ENCODE data around the gene CLCNKB.
"Not testable (repeated sequence)": the region's sequence is repeated elsewhere in the genome, so short reads cannot be mapped to it uniquely, and the experiment has no call there.

CLCNKB gene

DNA sequence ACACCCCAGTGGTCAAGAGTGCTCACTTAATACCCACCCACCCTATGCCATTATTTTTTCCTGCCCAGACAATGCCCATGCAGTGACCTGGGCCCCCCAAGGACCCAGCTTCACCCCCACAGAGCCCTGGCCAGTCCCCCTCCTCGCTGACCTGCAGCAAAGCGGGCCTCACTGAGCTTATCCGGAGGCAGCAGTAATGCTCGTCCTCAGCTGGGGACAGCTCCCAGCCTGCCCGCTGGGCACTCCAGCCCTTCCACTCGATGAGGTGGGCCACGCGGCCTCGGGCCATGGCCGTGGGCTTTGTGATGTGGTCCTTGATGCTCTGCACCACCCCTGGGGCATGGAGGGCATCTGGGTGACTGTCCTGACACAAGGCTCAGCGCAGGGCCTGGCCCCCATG lies 7.1 kb upstream of the CLCNKB start:
- DNase-seq: not testable (repeated sequence)

DNA sequence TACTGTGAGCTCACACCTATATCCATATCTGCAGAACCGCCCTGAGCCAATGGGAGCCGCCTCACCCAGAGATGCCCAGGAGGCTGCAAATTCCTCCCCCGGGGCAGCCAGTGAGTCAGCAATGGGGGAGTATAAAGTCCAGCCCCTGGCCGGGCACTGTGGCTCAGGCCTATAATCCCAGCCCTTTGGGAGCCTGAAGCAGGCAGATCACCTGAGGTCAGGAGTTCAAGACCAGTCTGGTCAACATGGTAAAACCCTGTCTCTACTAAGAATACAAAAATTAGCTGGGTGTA lies 5.0 kb upstream of the CLCNKB start:
- DNase-seq: no peak

DNA sequence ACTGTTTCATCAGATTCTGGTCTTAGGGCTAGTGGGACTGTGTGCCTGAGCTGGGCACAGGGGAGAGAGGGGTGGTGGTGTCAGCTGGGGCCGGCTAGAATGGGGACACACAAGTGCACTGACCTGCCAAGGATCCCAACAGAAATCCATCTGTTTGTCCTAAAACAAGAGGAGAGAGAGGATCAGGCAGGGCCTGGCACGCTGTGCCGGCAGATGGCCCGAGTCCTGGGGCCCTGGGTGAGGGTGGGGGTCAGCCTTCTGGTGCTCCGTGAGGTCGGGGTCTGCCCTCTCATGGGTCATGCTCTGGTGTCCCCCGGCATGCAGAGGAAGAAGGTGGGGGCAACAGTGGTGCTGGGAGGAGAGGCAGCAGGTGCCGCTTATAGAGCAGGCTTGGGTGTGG lies 3.7 kb upstream of the CLCNKB start:
- not testable (repeated sequence) for DNase-seq

DNA sequence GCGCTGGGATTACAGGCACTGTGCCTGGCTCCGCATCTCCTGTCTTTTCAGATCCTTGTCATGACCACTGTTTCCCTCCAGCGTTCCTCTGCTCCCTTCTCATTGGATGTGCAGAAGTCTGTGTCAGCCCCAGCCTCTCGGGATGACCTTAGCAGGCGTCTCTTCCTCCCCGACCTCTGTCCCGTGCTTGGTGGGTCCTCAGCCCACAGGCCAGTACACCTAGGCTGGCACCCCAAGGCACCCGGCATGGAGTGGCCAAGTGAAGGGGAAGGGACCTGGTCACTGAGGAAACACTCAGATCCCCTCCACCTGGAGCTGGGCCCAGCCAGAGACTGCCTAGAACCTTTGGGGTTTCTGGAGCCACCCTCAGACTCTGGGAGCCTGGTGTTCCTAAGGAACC lies 2.4 kb upstream of the CLCNKB start:
- DNase-seq: no peak

DNA sequence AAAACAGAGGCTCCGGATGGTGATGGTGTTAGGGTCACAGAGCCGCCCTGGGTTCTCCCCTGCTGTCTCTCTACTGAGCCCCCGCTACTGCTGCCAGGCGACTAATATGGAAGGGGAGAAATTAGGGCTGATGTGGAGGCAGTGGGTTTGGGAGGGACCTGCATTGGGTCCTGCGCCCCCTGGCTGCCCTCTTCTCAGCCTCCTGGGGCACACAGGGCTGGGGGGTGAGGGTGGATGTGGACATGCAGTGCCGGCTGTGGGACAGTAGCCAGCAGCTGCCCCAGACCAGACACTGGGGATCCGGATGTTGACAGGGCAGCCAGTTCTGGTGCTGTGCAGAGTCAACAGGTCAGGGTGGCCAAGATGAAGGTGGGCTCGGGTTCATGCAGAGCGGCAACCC lies 1.5 kb upstream of the CLCNKB start:
- no peak for DNase-seq

DNA sequence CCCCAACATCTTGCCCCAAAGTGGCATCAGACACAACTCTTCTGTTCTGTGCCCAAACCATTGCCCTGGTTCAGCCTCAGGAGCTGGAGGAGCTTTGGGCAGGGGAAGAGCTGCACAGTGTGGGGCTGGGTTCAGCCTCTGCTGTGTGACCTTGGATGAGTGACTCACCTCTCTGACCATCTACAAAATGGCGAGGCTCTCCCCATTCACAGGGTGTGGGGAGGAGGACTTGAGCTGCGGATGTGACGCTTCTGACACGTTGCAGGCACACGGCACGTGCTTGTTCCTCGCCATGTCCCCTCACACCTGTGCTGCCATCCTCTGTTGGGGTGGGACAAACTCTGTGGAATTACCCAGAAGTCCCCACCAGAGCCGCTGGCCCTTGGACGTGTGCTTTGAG lies 928 bp upstream of the CLCNKB start:
- not testable (repeated sequence) for DNase-seq

DNA sequence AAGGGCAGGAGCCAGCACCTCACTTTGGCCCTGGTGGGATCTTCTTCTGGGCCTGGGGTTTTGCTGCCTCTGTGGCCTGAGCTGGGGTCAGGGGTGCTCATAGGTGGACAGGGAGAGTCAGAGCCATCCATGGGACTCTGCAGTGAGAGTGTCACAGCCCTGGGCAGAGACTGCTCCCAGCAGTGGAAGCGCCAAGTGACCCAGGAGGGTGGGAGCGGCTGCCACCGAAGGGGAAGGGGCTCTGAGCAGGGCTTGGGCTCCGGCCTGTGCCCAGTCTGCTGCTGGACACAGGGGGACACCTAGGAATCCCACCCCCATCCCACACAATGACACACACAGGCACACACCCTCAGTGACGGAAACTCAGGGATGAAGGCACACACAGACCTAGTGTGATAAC lies 368 bp downstream of the CLCNKB start:
- no peak for DNase-seq

DNA sequence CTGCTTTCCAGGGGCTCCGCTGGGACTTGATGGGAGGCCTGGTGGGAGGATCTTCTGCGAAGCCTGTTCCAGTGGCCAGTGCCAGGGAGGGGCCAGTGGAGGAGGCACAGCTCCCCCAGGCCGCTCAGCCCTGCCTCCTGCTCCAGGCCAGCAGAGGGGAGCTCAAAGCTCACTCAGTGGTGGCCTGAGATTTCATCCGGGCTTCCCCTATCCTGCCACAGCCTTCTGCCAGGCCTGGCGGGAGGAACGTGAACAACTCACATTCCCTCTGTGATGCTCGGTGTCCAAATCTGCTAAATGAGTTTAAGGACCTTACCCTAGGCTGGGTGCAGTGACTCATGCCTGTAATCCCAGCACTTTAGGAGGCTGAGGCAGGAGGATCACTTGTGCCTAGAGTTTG lies 3.3 kb downstream of the CLCNKB start:
- no peak for DNase-seq

DNA sequence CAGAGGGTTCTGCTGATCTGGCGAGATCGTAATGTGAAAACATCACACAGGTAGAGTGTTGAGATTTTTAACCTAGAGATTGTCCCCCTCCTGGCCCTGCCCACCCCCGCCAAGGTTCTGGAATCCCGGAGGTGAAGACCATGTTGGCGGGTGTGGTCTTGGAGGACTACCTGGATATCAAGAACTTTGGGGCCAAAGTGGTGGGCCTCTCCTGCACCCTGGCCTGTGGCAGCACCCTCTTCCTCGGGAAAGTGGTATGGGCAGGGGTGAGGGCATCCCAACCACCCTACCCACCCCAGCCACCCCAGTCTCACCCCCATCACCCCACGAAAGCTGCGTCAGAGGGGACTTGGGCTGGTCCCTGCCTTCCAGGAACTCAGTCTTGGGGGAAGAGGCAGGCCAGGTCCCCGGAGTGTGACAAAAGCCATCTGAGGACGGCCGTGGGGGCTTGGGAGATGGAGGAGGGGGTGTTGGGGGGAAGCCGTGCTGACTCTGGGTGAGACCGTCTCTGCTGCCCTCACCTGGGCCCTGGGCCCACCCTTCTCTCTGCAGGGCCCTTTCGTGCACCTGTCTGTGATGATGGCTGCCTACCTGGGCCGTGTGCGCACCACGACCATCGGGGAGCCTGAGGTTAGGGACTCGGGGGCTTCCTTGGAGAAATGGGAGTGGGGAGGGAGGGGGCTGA lies 4.4 kb downstream of the CLCNKB start:
- DNase-seq: no peak

DNA sequence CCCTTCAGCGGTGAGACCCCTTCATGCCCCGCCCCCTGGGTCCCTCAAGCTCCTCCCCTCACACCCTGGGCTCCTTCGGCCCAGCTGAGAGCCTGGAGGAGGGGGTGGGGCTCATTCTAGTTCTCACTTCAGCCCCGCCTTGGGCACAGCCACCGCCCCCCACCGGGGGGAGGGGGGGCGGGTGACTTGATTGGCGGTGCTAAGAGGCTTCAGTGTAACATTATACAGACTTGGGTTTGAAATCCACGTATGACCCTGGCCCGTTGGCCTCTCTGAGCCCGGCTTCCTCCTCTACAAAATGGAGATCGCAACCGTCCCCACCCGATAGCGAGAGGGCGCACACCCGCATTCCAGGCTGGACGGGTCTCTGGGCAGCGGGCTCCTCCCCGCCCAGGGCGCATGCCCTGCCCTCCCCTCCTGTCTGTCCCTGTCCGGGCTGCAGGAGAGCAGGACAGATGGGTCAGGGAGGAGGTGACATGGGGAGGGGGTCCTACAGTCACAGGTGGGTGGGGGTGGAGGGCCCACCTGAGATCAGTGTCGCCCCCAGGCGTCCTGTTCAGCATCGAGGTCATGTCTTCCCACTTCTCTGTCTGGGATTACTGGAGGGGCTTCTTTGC lies 5.1 kb downstream of the CLCNKB start:
- no peak for DNase-seq

DNA sequence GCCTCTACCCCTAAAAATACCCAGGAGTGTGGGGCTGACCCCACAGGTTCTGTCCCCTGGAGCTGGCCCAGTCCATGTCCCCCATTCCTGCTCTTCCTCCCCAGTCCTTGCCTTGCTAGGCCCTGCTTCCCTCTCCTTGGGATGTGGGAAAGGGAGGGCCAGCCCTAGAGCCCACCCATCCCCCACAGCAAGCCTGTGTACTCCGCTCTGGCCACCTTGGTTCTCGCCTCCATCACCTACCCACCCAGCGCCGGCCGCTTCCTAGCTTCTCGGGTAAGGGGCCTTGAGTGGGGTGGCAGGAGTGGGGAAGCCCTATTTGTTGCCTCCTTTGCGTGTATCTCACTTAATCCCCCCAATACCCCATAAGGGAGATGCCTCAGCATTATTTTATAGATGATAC lies 6.7 kb downstream of the CLCNKB start:
- DNase-seq: no peak

DNA sequence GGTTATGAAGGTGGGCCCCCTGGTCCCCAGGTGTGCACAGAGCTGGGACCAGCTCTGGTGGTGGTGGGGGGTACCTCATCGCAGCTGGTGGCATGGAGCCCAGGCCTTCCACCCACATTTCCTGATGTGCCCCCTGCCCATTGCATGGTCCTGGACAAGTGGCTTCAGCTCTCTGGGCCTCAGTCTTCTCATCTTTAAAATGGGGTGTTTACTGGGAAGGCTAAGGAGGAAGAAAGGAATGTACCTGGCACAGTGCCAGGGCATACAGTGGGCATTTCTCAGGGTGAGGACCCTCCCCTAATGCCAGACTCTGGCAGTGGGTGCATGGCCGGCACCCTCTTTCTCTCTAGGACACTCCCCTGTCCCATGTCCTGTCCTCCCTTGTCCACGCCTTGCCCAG lies 7.5 kb downstream of the CLCNKB start:
- no peak for DNase-seq

DNA sequence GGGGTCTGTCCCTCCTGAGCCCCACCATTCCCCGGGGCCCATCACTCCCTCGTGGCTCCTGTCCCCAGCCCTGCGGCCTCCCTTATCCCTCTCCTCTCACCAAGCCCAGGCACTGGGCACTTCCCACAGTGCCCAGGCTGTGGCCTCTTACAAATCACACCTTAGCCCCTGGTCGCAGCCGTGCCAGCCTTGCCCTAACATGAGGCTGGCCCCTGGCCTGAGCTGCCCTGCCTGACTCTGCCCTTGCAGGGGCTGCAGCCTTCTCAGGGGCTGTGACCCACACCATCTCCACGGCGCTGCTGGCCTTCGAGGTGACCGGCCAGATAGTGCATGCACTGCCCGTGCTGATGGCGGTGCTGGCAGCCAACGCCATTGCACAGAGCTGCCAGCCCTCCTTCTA lies 8.4 kb downstream of the CLCNKB start:
- not testable (repeated sequence) for DNase-seq

DNA sequence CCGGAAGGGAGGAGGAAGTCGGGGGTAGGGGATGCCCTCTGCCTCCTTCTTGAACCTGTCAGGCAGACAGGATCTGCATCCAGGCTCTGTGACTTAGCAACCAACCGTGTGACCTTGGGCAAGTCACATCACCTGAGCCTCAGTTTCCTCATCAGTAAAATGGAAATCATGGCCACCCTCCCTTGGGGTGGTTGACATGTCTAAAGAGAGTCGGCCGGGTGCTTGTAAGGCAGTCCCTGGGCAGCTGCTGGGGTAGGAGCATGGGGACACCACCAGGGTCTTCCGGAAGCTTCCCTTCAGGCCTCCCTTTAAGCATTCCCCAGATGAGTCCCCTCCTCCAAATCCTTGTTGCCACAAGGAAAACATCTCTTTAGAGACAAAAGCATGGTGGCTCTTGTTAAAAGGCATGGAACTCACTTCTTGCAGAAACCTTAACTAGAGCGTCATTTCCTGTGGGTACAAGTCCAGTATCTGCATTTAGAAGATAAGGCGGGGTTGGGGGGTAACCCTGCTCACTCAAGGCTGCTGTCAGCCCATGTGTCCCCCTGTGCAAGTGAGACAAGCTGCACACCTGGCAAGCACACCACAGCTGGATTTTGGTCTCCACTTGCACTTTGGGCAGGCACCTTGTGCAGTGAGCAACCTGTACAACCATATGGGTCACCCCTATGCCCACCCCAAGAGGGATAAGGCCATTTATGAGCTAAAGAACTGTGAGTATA lies 10.4 kb downstream of the CLCNKB start:
- DNase-seq: no peak

DNA sequence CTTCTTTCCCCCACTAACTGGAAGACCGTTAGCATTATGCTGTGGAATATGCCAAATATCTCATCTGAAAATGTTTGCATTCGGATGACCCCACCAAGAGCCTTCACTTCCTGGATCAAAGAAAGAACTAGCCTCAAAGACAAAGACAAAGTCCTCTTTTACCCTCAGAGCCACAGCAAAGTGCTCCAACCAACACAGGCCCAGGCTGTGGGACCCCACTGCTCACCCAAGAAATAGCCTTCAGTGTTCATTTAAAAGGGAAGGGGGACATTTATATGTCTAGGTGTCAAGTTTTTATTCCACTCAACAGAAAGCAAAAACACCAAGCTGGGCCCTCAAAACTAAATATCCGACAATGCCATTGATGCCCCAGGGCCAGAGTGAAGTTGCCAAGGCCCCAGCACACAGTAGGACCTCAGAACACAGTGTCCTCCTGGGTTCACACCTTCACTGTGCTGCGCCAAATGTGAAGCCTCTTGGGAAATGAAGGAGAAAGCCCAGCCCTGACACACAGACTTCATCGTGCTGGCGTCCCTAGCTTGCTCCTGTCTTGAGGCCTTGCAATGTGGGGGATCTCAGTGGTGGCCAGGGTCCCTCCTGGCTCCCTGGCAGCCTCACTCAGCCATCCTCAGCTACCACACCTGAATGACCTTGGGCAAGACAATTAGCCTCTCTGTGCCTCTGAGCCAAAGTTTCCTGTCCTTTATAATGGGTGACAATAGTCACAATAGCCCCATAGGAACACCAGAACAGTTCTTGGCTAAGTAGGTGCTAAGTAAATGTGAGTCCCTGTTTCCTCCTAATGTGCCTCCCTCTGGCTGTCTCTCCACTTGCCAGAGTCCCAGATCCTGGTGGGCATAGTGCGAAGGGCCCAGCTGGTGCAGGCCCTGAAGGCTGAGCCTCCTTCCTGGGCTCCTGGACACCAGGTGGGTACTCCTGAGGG lies 11.3 kb downstream of the CLCNKB start:
- DNase-seq: no peak

DNA sequence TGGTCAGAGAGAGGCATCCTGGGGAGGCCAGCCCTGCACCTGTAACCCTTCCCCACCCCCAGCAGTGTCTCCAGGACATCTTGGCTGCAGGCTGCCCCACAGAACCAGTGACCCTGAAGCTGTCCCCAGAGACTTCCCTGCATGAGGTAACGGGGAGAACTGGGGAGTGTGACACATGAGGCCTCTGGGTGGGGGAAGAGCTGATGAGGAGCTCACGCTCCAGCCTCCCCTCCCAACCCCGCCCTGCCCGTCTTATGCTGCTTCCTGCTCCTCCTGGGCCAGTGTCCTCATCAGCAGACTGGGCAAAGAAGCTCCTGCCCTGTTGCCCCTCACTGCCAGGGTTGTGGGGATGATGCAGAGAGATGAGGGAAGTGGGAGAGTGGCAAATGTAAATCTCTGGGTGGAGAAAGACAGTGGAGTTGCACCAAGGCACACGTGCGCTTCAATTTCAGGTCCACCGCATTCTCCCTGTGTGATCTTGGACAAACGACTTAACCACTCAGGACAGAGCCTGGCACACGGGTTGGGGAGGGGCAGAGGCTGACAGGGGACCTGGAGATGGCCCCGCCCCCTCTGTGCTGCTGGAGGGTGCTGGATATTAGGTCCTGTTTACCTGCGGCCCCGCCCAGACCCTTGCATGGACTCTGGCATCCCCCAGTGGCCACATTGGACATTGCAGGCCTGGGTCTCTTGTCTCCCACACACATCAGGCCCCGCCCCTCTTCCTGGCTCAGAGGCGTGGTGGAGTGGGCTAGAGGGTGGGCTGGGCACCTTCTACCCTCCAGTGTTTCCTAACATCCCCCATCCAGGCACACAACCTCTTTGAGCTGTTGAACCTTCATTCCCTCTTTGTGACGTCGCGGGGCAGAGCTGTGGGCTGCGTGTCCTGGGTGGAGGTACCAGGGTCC lies 12.3 kb downstream of the CLCNKB start:
- DNase-seq: peak; percentile 78

DNA sequence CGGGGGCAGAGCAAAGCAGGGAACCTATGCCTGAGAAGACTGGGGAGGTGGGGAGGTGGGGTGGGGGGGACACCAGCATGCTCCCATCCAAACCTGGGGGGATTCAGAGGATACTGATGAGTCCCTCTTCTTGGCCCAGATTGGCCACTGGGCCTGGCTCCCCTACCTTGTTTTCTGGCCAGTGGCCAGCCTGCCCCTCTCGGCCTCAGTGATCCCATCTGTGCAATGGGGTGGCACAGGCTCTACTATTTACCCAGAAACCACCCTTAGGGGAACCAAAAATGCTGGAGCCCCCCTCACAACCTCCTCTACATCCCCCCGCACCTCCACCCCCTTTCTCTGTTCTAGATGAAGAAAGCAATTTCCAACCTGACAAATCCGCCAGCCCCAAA lies 12.9 kb downstream of the CLCNKB start:
- not testable (repeated sequence) for DNase-seq

DNA sequence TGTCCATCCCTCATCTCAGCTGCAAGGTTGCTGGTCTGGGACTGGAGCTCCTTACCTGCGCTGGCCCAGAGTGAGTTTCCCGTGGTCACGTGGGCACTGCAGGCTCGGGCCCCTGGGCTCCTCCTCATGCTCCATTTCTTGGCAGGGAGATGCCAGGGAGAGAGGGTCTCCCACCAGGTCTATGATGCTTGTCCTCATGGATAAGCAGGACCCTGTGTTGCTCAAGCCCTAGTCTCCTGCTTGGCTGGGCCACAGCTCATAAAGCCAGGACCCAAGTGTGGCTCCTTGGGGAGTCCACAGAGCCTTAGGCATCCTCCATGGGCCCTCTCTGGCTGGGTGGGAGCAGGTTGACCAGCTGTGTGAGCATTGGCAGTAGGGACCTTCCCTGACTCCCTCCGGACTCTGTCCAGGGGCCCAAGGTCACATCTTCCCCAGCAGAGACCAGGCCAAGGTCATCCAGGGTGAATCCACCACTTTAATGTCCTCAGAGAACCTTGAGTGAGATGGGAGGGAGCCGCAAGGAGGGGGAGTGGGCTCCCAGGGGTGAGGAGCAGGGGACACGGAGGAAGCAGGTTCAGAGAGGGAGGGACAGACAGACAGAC lies 13.8 kb downstream of the CLCNKB start:
- not testable (repeated sequence) for DNase-seq

DNA sequence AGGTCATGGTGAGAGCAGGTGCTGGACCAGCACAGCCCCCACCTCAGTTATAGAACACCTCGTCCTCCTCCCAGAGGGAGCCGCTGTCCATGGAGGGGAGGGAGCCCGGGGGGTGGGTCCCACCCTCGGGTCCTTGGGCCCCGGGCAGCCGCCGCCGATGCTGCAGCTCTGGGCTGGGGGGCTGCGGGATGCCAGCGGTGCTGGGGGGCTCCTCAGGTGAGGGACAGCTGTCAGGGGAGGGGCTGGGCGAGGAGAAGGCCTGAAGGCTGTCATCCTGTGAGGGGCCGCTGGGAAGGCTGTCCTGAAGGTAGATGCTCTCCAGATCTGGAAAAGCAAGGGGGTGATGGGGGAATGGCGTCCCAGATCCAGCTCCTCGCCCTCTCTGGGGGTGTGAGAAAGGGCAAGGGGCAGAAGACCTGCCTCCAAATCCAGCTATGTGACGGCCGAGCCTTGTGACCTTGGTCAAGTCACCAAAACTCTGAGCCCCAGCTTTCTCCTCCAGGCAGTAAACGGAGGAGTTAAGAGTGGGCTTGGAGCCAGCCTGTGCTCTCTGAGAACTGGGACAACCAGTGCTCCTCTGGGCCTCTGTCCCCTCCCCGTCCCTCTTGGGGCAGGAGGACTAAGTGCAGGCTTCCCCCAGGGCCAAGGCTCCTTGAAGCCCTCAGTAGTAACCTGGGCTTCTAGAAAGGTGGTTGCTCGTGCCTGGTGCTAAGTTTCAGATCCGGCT lies 15.0 kb downstream of the CLCNKB start:
- not testable (repeated sequence) for DNase-seq

DNA sequence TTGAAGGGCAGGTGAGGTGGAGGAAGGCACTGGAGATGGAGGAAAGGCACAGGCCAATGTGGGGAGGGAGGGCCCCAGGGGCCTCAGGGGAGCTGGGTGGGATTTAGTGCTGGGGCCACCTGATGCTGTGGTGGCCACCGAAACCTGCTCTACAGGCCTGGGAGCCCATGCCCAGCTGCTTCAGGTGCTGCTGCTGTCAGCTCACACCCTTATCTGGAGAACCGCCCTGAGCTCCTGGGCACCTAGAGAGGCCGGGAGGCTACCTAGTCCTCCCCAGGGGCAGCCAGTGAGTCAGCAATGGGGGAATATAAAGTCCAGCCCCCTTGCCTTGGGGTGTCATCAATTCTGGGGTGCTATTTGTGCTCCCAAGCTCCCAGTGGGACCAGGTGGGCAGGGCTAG lies 17.7 kb downstream of the CLCNKB start:
- no peak for DNase-seq

All from DMS79 treated with DMSO at 0.1 percent for 48 hours (cell line).